HG03045 (cell line): ENCODE results near the gene KRTAP4-9.
"Not testable (repeated sequence)": the region's sequence is repeated elsewhere in the genome, so short reads cannot be mapped to it uniquely, and the experiment has no call there.

Experiments used
- ATAC-seq: cut with Tn5 transposase; IDR thresholded peaks from one replicate; pipeline ENCODE4 v1.9.1; 2021; ENCODE audit warnings: mild to moderate bottlenecking, moderate library complexity; ENCODE audit not compliant: unreplicated experiment

Gene KRTAP4-9

GRCh38 chr17:41096055-41096454 is 9.1 kb upstream of the KRTAP4-9 start:
- no peak for ATAC-seq

GRCh38 chr17:41098042-41098441 is 7.1 kb upstream of the KRTAP4-9 start, which contains the start of gene KRTAP4-8:
Gene KRTAP4-8 (minus strand): TSS chr17:41098142. CDS start chr17:41098084, 58 bp downstream.
- no peak for ATAC-seq

GRCh38 chr17:41098481-41098880 is 6.7 kb upstream of the KRTAP4-9 start:
- no peak for ATAC-seq

DNA sequence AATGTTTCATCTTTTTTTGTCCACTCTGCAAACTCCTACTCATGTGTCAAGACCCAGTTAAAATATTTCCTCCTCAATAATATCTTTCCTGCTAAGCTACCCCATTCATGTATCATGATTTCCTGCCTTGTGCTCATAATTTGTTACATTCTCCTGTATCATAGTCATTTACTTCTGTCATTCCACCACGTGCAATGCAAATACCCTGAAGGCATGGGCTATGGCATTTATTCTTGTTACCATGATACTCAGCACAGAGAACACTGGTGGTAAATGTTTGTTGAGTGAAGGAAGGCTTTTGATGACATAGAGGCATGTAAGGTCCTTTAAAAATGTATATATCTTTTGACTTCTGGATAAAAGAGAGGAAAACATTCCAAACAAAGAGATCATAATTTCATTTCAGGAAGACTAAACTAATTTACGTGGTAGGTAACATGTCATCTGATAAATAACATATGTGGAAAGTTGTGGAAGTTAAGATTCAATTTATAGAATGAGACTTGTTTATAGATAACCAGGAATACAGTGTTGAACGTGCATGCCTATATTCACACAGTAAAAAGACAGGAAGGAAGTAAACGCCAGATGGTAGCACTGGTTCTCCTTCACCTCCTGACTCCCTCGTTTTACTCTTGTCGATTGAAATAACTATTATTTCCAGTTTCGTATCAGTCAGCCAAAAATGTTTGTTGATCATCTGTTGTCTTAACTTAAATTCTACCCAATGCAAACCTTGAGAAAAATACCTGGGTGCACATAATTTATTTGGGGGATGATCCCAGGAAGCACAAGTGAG is 5.3 kb upstream of the KRTAP4-9 start:
- ATAC-seq: not testable (repeated sequence)

DNA sequence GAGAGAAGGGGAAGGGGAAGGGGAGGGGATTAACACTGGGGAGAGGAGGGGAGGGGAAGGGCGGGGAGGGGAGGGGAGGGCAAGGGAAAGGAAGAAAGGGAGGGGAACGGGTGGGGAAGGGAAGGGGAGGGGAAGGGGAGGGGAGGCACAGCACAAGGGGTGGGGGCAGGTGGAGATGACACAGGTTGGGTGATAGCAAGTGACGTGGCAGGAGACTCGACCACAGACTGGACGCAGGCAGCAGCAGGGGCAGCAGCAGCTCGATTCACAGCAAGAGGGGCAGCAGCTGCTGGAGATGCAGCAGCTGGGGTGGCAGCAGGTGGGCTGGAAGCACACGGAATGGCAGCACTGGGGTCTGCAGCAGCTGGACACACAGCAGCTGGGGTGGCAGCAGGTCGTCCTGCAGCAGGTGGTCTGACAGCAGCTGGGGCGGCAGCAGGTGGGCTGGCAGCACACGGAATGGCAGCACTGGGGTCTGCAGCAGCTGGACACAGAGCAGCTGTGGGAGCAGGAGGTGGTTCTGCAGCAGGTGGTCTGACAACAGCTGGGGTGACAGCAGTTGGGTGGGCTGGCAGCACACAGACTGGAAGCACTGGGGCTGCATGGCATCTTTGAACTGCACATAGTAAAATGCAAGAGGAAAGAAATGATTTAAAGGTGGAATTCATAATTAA is 3.5 kb upstream of the KRTAP4-9 start, which contains the start of gene KRTAP4-16:
KRTAP4-16 (minus strand) TSS at position 624 of the 674 bp plus-strand sequence; CDS start at position 624, 0 bp downstream.
- ATAC-seq: no peak

DNA sequence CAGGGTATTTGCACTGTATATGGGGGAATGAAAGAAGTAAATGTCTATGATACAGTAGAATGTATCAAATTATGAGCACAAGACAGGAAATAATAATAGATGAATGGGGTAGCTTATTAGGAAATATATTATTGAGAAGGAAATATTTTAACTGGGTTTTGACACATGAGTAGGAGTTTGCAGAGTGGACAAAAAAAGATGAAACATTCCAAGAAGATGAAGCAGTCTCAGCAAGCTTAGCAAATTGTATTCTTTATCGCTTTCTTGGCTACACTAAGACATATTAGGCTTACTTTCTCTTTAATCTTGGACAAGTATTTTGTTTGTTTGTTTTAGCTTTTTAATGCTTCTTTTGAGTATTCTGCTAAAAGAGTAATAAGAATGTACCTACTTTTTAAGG is 1.3 kb upstream of the KRTAP4-9 start:
- no peak for ATAC-seq

DNA sequence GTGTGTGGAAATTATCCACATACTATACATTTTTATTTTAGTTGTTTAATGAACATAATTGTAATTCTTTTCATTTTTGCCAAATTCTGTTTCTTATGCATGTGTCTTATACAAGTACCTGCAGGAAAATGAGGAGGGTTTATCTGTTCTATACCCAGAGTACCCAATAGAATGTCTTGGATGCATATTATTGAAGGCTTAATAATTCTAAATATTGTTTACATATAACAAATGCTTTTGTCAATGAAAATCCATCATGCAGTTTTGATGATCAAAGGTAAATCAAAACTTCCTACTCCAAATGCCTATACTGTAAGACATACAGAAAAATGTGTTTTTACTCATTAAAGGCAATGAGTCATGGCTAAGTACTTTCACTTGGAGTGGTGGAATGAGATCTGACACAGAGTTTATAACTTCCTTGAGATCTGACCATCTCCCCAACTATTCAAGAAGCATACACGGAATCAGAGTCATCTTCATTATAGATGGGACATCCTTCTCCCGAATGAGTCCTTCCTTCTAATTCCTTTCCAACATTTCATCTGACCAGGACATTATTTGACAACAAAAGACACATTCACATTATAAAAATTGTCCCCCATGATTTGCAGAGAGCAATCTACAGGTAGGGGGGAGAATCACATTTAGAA is 677 bp upstream of the KRTAP4-9 start:
- not testable (repeated sequence) for ATAC-seq

- ATAC-seq: no peak
Observed at GRCh38 chr17:41107941-41108450, 2.8 kb downstream of the KRTAP4-9 start.

DNA sequence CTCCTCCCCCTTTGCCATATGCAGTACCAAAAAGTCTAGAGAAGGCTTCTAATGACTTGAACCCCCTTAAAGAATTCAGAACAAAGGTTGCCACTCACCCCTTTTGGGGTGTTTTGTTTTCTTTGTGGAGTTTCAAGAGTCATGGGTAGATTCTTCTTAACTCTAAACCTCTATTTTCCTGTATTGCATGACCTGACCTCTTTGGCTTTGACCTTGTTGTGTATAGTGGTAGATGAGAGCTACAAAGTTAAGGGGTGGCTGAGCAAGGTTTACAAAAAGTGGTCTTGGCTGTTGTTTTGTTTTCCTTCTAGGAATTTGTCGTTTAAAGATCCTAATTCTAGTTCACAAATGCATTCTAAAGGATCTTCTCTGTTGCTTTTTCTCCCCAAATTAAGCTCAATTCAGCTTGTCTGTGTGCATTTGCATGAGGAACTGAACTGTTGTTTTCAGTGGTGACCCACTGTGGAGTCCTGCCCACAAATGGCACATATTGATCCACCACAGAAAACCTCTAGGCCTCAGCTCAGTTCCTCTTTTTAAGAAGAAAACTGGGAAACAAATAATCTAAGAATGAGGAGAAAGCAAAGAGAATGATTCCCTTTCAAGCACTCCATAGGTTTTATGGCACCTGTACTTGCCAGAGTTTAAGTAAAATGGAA is 3.7 kb downstream of the KRTAP4-9 start:
- not testable (repeated sequence) for ATAC-seq

DNA sequence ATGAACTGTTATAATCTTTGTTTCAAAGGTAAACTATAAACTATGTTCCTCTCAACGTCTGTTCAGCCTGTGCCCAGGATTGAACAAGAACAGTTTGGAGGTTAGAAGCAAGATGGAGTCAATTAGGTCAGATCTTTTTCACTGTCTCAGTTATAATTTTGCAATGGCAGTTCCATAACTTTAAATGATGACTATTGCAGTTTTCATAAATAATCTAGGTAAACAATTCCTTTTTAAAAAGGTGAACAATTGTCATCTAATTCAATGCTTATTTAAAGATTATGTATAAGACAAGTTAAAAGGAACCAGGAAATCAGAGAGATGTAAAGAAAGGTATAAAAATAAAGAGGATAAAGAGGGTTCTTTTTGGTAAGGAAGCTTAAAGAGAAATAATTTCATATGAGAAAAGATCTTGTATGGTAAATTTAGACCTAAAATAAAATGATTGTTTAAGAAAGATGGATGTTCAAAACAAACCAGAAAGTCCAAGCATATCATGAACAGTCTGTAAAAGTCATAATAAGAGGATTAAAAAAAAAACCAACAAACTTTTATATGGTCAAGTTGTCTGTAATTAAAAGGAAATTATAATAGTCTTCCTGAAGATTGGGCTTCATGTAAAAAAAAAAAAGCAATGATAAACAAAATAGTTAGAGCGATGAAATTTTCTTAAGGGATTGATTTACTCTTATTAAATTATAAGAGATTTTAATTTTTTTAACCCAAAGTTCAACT is 6.1 kb downstream of the KRTAP4-9 start:
- no peak for ATAC-seq

DNA sequence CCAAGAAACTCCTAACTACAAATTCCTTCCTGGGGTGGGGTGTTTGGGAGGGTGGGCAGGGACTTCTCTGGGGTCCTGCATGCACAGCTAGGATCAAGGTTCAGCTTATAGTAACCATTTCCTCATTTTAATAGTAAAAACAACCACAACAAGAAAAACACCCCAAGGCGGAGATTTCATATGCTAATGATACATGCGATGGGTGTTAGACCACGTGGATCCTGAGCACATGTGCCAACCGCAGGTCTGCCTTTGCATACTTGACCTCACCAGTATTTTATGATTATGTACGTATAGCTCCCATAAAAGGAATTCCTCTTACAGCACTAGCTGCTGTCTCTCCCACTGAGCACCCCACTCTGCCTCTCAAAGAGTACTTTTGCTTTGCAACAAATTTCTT is 11.1 kb downstream of the KRTAP4-9 start:
- ATAC-seq: no peak

DNA sequence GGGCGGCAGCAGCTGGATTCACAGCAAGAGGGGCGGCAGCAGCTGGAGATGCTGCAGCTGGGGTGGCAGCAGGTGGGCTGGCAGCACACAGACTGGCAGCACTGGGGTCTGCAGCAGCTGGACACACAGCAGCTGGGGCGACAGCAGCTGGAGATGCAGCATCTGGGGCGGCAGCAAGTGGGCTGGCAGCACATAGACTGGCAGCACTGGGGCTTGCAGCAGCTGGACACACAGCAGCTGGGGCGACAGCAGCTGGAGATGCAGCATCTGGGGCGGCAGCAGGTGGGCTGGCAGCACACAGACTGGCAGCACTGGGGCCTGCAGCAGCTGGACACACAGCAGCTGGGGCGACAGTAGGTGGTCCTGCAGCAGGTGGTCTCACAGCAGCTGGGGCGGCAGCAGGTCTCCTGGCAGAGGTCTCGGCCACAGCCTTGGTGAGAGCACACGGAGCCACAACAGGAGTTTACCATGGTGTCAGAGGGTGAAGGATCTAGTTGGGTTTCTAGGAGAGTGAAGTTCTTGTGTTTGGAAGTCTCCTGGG is 12.7 kb downstream of the KRTAP4-9 start, which contains the start of gene KRTAP4-11:
KRTAP4-11 (minus strand) TSS at position 528 of the 541 bp plus-strand sequence; CDS start at position 470, 58 bp downstream.
- not testable (repeated sequence) for ATAC-seq

- no peak for ATAC-seq
Observed at GRCh38 chr17:41118721-41119120, 13.5 kb downstream of the KRTAP4-9 start.

GRCh38 chr17:41119696-41120690 is 14.8 kb downstream of the KRTAP4-9 start:
- ATAC-seq: not testable (repeated sequence)

DNA sequence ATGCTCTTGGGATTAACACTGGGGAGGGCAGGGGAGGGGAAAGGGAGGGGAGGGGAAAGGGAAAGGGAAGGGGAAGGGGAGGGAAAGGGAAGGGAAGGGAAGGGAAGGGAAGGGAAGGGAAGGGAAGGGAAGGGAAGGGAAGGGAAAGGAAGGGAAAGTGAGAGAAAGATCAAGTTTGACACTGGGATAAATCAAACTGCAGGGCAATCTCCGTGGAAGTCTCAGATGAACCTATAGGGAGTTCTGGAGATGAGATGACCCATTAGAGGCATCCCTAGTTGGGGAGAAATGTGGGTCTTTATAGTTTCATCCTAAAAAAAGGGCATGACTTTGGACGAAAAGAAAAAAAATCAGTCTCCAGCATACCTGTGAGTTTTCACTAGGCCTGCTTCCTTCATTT is 16.6 kb downstream of the KRTAP4-9 start:
- no peak for ATAC-seq

- ATAC-seq: not testable (repeated sequence)
Observed at GRCh38 chr17:41123292-41123990, 18.3 kb downstream of the KRTAP4-9 start.

GRCh38 chr17:41123991-41124371 is 18.8 kb downstream of the KRTAP4-9 start, which contains the start of gene KRTAP4-12:
Gene KRTAP4-12 (minus strand): TSS chr17:41124182. CDS start chr17:41124122, 60 bp downstream.
- ATAC-seq: not testable (repeated sequence)

DNA sequence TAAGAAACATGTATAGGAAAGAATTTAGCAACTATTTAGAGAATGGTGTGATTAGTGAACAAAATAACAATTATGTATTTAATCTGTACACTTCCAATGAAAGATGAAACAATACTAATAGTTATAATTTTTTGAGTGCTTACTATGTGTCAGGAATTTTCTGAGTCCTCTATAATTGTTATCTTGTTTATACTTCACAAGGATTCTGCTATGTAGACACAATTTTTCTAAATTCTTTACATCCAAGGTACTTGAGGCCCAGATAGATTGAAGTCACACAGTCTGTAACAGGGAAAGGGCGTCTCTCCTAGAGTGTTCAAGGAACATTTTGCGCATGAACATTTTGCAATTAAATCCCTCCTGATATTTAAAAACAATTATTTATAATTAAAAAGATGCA is 19.9 kb downstream of the KRTAP4-9 start:
- no peak for ATAC-seq
